C4-2B (cell line): Measurements from ENCODE around the gene CDH23.

Source experiments
- H3K27ac ChIP-seq: fragments of 450-650 bp; 2 replicates; pipeline ENCODE4 v1.5.1; 2017
- CTCF ChIP-seq: fragments of 450-650 bp; conservative IDR thresholded peaks from 2 replicates; pipeline ENCODE4 v1.5.1; 2017; ENCODE audit warnings: mild to moderate bottlenecking
- ZFX ChIP-seq: fragments of 450-650 bp; IDR thresholded peaks from 2 replicates; pipeline ENCODE4 v1.6.1; 2017

Gene CDH23

GRCh38 chr10:71388583-71389310, 8.0 kb upstream of the CDH23 start:
- no peak for TF ChIP-seq CTCF
- TF ChIP-seq ZFX, result no peak
- H3K27ac ChIP-seq, result no peak overlapping the region

GRCh38 chr10:71389768-71390460, 6.8 kb upstream of the CDH23 start:
- H3K27ac ChIP-seq, result no peak overlapping the region
- no peak for TF ChIP-seq CTCF

DNA sequence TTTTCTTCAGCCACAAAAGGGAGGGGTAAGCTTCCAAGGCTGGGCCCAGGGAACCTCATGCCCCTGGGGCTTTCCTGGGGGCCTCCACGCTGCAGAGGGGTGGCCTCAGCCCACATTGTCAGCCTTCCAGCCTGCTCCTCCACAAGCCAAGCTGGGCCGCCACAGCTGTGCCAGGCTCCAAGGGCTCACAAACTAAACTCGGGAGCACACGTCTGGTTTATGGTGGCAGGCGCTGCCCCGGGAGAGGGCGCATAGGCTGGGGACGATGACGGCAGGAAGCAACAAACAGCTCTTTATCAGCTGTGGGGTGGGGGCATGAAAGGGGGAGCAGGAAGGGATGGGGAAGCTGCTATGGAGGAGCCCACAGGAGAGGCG, 6.3 kb upstream of the CDH23 start:
- no peak overlapping the region for H3K27ac ChIP-seq
- TF ChIP-seq ZFX (no peak), CTCF (no peak)

DNA sequence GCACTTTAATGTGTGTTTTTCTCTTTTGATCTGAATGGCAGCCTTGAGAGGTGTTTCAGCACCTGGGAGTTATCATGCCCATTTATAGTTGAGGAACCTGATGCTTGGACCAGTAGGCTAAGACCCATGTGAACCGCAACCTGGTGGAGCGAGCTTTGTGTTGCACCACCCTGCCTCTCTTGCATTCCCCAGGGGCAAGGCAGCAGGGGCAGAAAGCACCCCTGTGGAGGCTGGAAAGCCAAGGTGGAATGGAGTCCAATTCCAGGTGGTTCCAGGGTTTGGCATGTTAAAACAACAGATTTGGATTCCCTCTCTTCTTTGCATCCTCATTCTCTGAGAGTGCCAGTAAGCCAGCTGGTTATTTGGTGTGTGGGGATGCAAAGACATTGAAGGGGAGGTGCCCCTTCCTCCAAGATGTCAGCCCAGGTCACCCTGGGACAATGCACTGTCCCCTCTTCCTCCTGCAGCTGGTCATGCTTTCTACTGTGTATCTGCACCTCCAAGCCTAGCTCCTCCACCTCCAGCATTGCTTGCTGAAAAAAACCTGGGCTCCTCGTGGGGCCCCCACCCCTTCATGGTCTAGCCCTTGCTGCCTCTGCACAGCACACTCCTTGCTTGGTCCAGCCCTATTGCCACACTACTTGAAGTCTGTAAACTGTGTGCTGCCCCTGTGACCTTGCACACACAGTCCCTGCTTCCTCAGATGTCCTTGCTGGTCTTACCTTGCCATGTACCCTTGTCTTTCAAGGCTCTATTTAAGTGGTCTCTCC, 5.6 kb upstream of the CDH23 start:
- H3K27ac ChIP-seq, result no peak overlapping the region
- TF ChIP-seq CTCF, result no peak
- no peak for TF ChIP-seq ZFX

- no peak for TF ChIP-seq ZFX
- TF ChIP-seq CTCF, result no peak
- H3K27ac ChIP-seq, result no peak overlapping the region
These were observed 5.0 kb upstream of the CDH23 start for GRCh38 chr10:71391701-71392100.

- TF ChIP-seq CTCF, result no peak
- no peak for TF ChIP-seq ZFX
- H3K27ac ChIP-seq, result no peak overlapping the region
These were observed 4.4 kb upstream of the CDH23 start for GRCh38 chr10:71392292-71392691.
